Parathyroid adenoma (tissue), 2 donors: ENCODE results near the gene DSG4.

Source experiments
- H2AFZ ChIP-seq: fragments of 300-600 bp; sonication (generic); one replicate; pipeline ENCODE4 v1.7.0; 2017; ENCODE audit warnings: antibody characterized with exemption, mild to moderate bottlenecking
- H3K27ac ChIP-seq: fragments of 300-600 bp; sonication (generic); one replicate; pipeline ENCODE4 v1.7.0; 2017
- H3K27me3 ChIP-seq: fragments of 300-600 bp; sonication (generic); one replicate; pipeline ENCODE4 v1.7.0; 2017; ENCODE audit warnings: low read length; ENCODE audit not compliant: control insufficient read depth, insufficient read depth
- H3K36me3 ChIP-seq: fragments of 300-600 bp; sonication (generic); one replicate; pipeline ENCODE4 v1.7.0; 2017; ENCODE audit warnings: low read length; ENCODE audit not compliant: control insufficient read depth, insufficient read depth
- H3K4me1 ChIP-seq: fragments of 300-600 bp; sonication (generic); one replicate; pipeline ENCODE4 v1.7.0; 2017; ENCODE audit warnings: control low read depth
- H3K4me2 ChIP-seq: fragments of 300-600 bp; sonication (generic); one replicate; pipeline ENCODE4 v1.7.0; 2017; ENCODE audit warnings: low read length
- H3K4me3 ChIP-seq: fragments of 300-600 bp; sonication (generic); one replicate; pipeline ENCODE4 v1.7.0; 2017; ENCODE audit warnings: low read depth, low read length
- H3K79me2 ChIP-seq: fragments of 300-600 bp; sonication (generic); one replicate; pipeline ENCODE4 v1.7.0; 2017; ENCODE audit warnings: control low read depth
- H3K9ac ChIP-seq: fragments of 300-600 bp; sonication (generic); one replicate; pipeline ENCODE4 v1.7.0; 2017; ENCODE audit warnings: mild to moderate bottlenecking
- H3K9me3 ChIP-seq: fragments of 300-600 bp; sonication (generic); one replicate; pipeline ENCODE4 v1.7.0; 2017; ENCODE audit warnings: low read length; ENCODE audit not compliant: control insufficient read depth
- CTCF ChIP-seq: fragments of 300-600 bp; sonication (generic); IDR thresholded peaks from one replicate; pipeline ENCODE4 v1.7.0; 2017; ENCODE audit warnings: antibody characterized with exemption, mild to moderate bottlenecking
- donor health status: primary hyperparathyroidism.

DSG4 gene

GRCh38 chr18:31445908-31446307, 69.3 kb downstream of the DSG4 start:
- no peak overlapping the region for H3K4me2 ChIP-seq
- H2AFZ ChIP-seq = no peak overlapping the region
- no peaks in the 10 kb centered on the region for H3K36me3 ChIP-seq
- no peak overlapping the region for H3K27ac ChIP-seq
- no peaks in the 10 kb centered on the region for H3K79me2 ChIP-seq
- no peak for TF ChIP-seq CTCF
- no peaks in the 10 kb centered on the region for H3K27me3 ChIP-seq
- no peaks in the 10 kb centered on the region for H3K9me3 ChIP-seq
- H3K4me3 ChIP-seq = no peak overlapping the region
- H3K4me1 ChIP-seq = no peaks in the 10 kb centered on the region
- H3K9ac ChIP-seq = no peak overlapping the region

- Histone ChIP-seq H2AFZ (no peak overlapping the region), H3K36me3 (no peaks in the 10 kb centered on the region), H3K27ac (no peak overlapping the region)
These were observed 70.3 kb downstream of the DSG4 start for GRCh38 chr18:31446854-31447253.

GRCh38 chr18:31447530-31448191, 71.1 kb downstream of the DSG4 start, which contains the start of gene DSG3:
Gene DSG3, plus strand, starts transcription at chr18:31447741. Its CDS starts 137 bp downstream, at chr18:31447878.
- H2AFZ ChIP-seq = no peak within 1 kb of the TSS
- no peaks in the 10 kb centered on the region for H3K9me3 ChIP-seq
- H3K4me3 ChIP-seq = no peak within 1 kb of the TSS
- no peaks in the 10 kb centered on the region for H3K36me3 ChIP-seq
- no peak for TF ChIP-seq CTCF
- H3K27ac ChIP-seq = no peak within 1 kb of the TSS
- no peak within 1 kb of the TSS for H3K4me2 ChIP-seq
- no peaks in the 10 kb centered on the region for H3K79me2 ChIP-seq
- no peaks in the 10 kb centered on the region for H3K4me1 ChIP-seq
- H3K9ac ChIP-seq = no peak within 1 kb of the TSS
- no peaks in the 10 kb centered on the region for H3K27me3 ChIP-seq

More at GRCh38 chr18:31446854-31447253, 70.3 kb downstream of the DSG4 start:
- Histone ChIP-seq H3K9ac (no peak overlapping the region), H3K27me3 (no peaks in the 10 kb centered on the region), H3K4me2 (no peak overlapping the region), H3K79me2 (no peaks in the 10 kb centered on the region), H3K9me3 (no peaks in the 10 kb centered on the region), H3K4me1 (no peaks in the 10 kb centered on the region), H3K4me3 (no peak overlapping the region)
- TF ChIP-seq CTCF = no peak

GRCh38 chr18:31450409-31450808, 73.8 kb downstream of the DSG4 start:
- Histone ChIP-seq H3K79me2 (no peaks in the 10 kb centered on the region), H3K4me3 (no peak overlapping the region), H3K9me3 (no peaks in the 10 kb centered on the region)

More at GRCh38 chr18:31450409-31450808, 73.8 kb downstream of the DSG4 start:
- TF ChIP-seq CTCF = no peak
- Histone ChIP-seq H3K9ac (no peak overlapping the region), H3K4me1 (no peaks in the 10 kb centered on the region), H3K4me2 (no peak overlapping the region), H3K27ac (no peak overlapping the region), H3K36me3 (no peaks in the 10 kb centered on the region), H2AFZ (no peak overlapping the region), H3K27me3 (no peaks in the 10 kb centered on the region)
